Lower lobe of right lung (tissue), 2 donors: ENCODE results near the gene YRDC. TPM values are rescaled to one million over a fixed set of nuclear protein-coding genes. Genes with fewer than 3 reads are reported as not detected.

Experiments
- ATAC-seq, 2 donors: fragments of 200-7000 bp; cut with Tn5 transposase; one replicate each; pipeline ENCODE4 v1.9.1; 2020 to 2022; ENCODE audit warnings: mild to moderate bottlenecking in 2 of 2, moderate library complexity in 2 of 2
- DNase-seq: peaks from one replicate; pipeline ENCODE4 v3.0.0-alpha.2; 2020
- H3K27ac ChIP-seq: fragments of 200-600 bp; one replicate; pipeline ENCODE4 v1.8.0; 2022
- H3K27me3 ChIP-seq: fragments of 200-600 bp; one replicate; pipeline ENCODE4 v1.8.0; 2022; ENCODE audit warnings: low read depth
- H3K36me3 ChIP-seq: fragments of 200-600 bp; one replicate; pipeline ENCODE4 v1.8.0; 2022; ENCODE audit warnings: mild to moderate bottlenecking
- H3K4me1 ChIP-seq: fragments of 200-600 bp; one replicate; pipeline ENCODE4 v1.8.0; 2022
- H3K4me3 ChIP-seq: fragments of 200-600 bp; one replicate; pipeline ENCODE4 v1.8.0; 2022; ENCODE audit warnings: mild to moderate bottlenecking
- H3K9me3 ChIP-seq: fragments of 200-600 bp; one replicate; pipeline ENCODE4 v1.8.0; 2022
- CTCF ChIP-seq: fragments of 200-600 bp; IDR thresholded peaks from one replicate; pipeline ENCODE4 v1.8.0; 2022; ENCODE audit warnings: antibody characterized with exemption, mild to moderate bottlenecking
- intact Hi-C: fragments of 100-400 bp; cut with DNase I; formaldehyde crosslinking; loops from one replicate; pipeline ENCODE4 v1.11.0; 2022
- long read RNA-seq: library from polyadenylated mRNA; unstranded; transcript quantifications from one replicate; pipeline ENCODE4 v2.0.0, GENCODE V29; 2021
- total RNA-seq: library from RNA; stranded (reverse); fragmentation: NEBNext Ultra II Directional; extraction: Animal tissue kit (Norgen Biotek cat#: 25700); gene quantifications from one replicate; pipeline ENCODE4 v1.2.1, GENCODE V29; 2021
- donor health status: DM: no; HTN: yes; CAD: no; lungs with severe emphysema.

The YRDC gene
- total RNA-seq = 11.2 TPM
- long read RNA-seq, transcript YRDC-201 (5 exons, 1,826 nt) = major isoform, 48 of 51 reads
- long read RNA-seq, partial matches to known transcripts = 0 of 51 reads
- long read RNA-seq, other reads (novel, unspliced or antisense) = 3 of 51 reads

DNA sequence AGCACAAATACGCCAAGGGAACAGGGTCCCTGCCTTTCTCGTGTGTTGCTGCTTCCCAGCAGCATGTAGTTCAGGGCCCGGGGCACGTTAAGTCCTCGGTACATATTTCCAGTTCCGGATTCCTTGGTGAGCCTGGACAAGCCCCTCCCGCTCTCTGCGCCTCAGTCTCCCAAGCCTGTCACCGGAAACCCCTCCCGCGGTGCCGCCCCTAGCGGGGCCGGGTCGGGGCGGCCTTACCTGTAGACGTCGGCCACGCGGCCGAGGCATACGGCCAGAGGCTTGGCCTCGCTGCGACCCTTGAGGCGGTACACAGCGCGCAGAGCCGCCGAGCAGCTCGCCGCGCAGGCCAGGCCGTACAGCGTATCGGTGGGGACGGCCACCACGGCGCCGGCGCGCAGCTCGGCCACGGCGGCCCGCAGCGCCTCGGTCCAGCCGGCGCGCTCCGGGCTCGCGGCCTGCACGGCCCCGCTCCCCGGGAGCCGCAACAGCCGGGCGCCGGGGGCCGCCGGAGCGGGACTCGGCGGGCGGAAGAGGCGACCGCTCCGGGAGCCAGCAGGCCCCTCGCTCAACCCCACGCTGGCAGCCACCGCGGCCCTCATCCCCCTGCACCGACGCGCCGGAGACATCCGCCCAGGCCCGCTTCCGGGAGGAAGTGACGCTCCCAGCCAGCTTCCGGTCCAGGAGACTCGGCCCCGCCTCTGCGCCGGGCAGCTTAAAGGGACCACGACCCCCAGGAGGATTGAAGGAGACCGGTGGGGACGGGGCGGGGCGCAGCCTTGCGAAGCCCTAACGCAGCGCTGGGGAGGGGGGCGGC is at the start of gene YRDC, which contains the start of gene C1orf122:
Gene YRDC (minus strand): TSS at position 654 of the 814 bp plus-strand sequence. CDS start 28 bp downstream, at position 626.
Gene C1orf122 (plus strand): TSS at position 236 of the 814 bp plus-strand sequence. CDS start 615 bp downstream, outside the sequence.
- TF ChIP-seq CTCF = no peak
- DNase-seq = peak; percentile 96
- Histone ChIP-seq H3K27ac (peak within 1 kb of the TSS; percentile 93), H3K9me3 (no peaks in the 10 kb centered on the region), H3K36me3 (peaks cover 42% of the 10 kb centered on the region), H3K4me1 (peaks cover 27% of the 10 kb centered on the region), H3K27me3 (no peaks in the 10 kb centered on the region), H3K4me3 (peak within 1 kb of the TSS; percentile 93)
- intact Hi-C loops = no loop called here
- peak; percentile 96 to 97 for ATAC-seq

DNA sequence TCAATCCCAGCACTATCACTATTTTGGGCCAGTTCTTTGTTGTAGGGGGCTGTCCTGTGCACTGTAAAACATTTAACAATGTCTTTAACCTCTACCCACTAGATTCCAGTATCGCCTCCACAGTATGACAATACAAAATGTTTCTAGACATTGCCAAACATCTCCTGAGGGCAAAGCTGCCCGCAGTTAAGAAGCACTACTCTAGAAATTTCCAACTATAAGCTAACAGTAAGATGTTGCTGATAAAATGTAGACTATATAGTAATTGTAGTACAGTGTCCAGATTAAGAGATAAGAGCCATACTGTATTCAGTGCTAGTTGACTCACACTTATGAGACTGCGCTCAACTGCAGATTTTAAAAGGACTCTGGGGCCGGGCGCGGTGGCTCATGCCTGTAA is 46.4 kb upstream of the YRDC start:
- intact Hi-C loops = no loop called here
- Histone ChIP-seq H3K4me1 (peaks cover 93% of the 10 kb centered on the region), H3K27ac (no peak overlapping the region), H3K36me3 (peaks cover 44% of the 10 kb centered on the region), H3K4me3 (no peak overlapping the region), H3K27me3 (no peaks in the 10 kb centered on the region), H3K9me3 (no peaks in the 10 kb centered on the region)
- no peak for ATAC-seq
- no peak for DNase-seq
- TF ChIP-seq CTCF = no peak

GRCh38 chr1:37853157-37853556 is 45.1 kb upstream of the YRDC start:
- DNase-seq = no peak
- no peaks in the 10 kb centered on the region for H3K27me3 ChIP-seq
- H3K4me3 ChIP-seq = no peak overlapping the region
- intact Hi-C loops = no loop called here
- no peak overlapping the region for H3K27ac ChIP-seq
- no peak for ATAC-seq
- H3K9me3 ChIP-seq = no peaks in the 10 kb centered on the region
- peaks cover 44% of the 10 kb centered on the region for H3K36me3 ChIP-seq
- no peak for TF ChIP-seq CTCF
- H3K4me1 ChIP-seq = peaks cover 96% of the 10 kb centered on the region

GRCh38 chr1:37851782-37852210 is 43.8 kb upstream of the YRDC start:
- no peak for TF ChIP-seq CTCF
- no peaks in the 10 kb centered on the region for H3K9me3 ChIP-seq
- peak overlapping the region; percentile 37 for H3K27ac ChIP-seq
- ATAC-seq (peak; percentile 50), DNase-seq (no peak)
- no peak overlapping the region for H3K4me3 ChIP-seq
- peaks cover 44% of the 10 kb centered on the region for H3K36me3 ChIP-seq
- H3K27me3 ChIP-seq = no peaks in the 10 kb centered on the region
- H3K4me1 ChIP-seq = peaks cover 92% of the 10 kb centered on the region
- intact Hi-C loops = no loop called here

GRCh38 chr1:37851262-37851661 is 43.3 kb upstream of the YRDC start:
- no peaks in the 10 kb centered on the region for H3K9me3 ChIP-seq
- H3K4me3 ChIP-seq = no peak overlapping the region
- H3K4me1 ChIP-seq = peaks cover 92% of the 10 kb centered on the region
- ATAC-seq (no peak), DNase-seq (no peak)
- peaks cover 40% of the 10 kb centered on the region for H3K36me3 ChIP-seq
- intact Hi-C loops = no loop called here
- H3K27ac ChIP-seq = peak overlapping the region; percentile 58
- TF ChIP-seq CTCF = no peak
- H3K27me3 ChIP-seq = no peaks in the 10 kb centered on the region
